Measurements from ENCODE around the gene IARS2. TPM values are rescaled to one million over a fixed set of nuclear protein-coding genes. Genes with fewer than 3 reads are reported as not detected.
"Not testable (repeated sequence)": the region's sequence is repeated elsewhere in the genome, so short reads cannot be mapped to it uniquely, and the experiment has no call there.

The IARS2 gene
- total RNA-seq, 1 donor = 89.4 TPM

GRCh38 chr1:220164116-220164515 is 70.2 kb downstream of the IARS2 start:
- TF ChIP-seq CTCF (IDR thresholded peaks at IDR 0.05; ENCODE audit: insufficient read depth, low read length) = no peak
- no peak for DNase-seq (ENCODE audit: low read depth)

GRCh38 chr1:220164517-220164916 is 70.6 kb downstream of the IARS2 start:
- no peak for DNase-seq (ENCODE audit: low read depth)
- no peak overlapping the region for H3K4me3 ChIP-seq (ENCODE audit: low read depth, low read length)
- no peak for TF ChIP-seq CTCF (IDR thresholded peaks at IDR 0.05; ENCODE audit: insufficient read depth, low read length)

More at GRCh38 chr1:220164116-220164515, 70.2 kb downstream of the IARS2 start:
- no peak overlapping the region for H3K4me3 ChIP-seq (ENCODE audit: low read depth, low read length)

- no peak for TF ChIP-seq CTCF (IDR thresholded peaks at IDR 0.05; ENCODE audit: insufficient read depth, low read length)
- no peak overlapping the region for H3K4me3 ChIP-seq (ENCODE audit: low read depth, low read length)
Observed at GRCh38 chr1:220166853-220167252, 72.9 kb downstream of the IARS2 start.

GRCh38 chr1:220169887-220170286 is 76.0 kb downstream of the IARS2 start:
- H3K4me3 ChIP-seq (ENCODE audit: low read depth, low read length); DNase-seq (ENCODE audit: low read depth): not testable (repeated sequence)

More at GRCh38 chr1:220166853-220167252, 72.9 kb downstream of the IARS2 start:
- DNase-seq (ENCODE audit: low read depth) = no peak

- TF ChIP-seq CTCF (IDR thresholded peaks at IDR 0.05; ENCODE audit: insufficient read depth, low read length) = no peak
- no peak overlapping the region for H3K4me3 ChIP-seq (ENCODE audit: low read depth, low read length)
- DNase-seq (ENCODE audit: low read depth) = no peak
Observed at GRCh38 chr1:220170836-220171526, 77.0 kb downstream of the IARS2 start.

- TF ChIP-seq CTCF (IDR thresholded peaks at IDR 0.05; ENCODE audit: insufficient read depth, low read length) = no peak
- no peak for DNase-seq (ENCODE audit: low read depth)
- no peak overlapping the region for H3K4me3 ChIP-seq (ENCODE audit: low read depth, low read length)
Observed at GRCh38 chr1:220176540-220176939, 82.6 kb downstream of the IARS2 start.

GRCh38 chr1:220182111-220182510 is 88.2 kb downstream of the IARS2 start:
- no peak overlapping the region for H3K4me3 ChIP-seq (ENCODE audit: low read depth, low read length)
- DNase-seq (ENCODE audit: low read depth) = no peak
- TF ChIP-seq CTCF (IDR thresholded peaks at IDR 0.05; ENCODE audit: insufficient read depth, low read length) = no peak
